ENCODE measurements around the gene CNPY2. TPM values are rescaled to one million over a fixed set of nuclear protein-coding genes. Genes with fewer than 3 reads are reported as not detected.
"Not testable (repeated sequence)": the region's sequence is repeated elsewhere in the genome, so short reads cannot be mapped to it uniquely, and the experiment has no call there.

CNPY2 gene
- total RNA-seq, 1 experiment from 2014 or later: 80.9 TPM

GRCh38 chr12:56296295-56296694 lies 19.5 kb downstream of the CNPY2 start:
- H3K27ac ChIP-seq: no peak overlapping the region
- H3K36me3 ChIP-seq: peaks cover 37% of the 10 kb centered on the region
- H3K9me3 ChIP-seq (replicated peaks): no peaks in the 10 kb centered on the region
- no peaks in the 10 kb centered on the region for H3K27me3 ChIP-seq
- 0 out of 2 replicates have a peak, but pooled peaks cover 6% of the 10 kb centered on the region for H3K4me1 ChIP-seq
- H3K4me3 ChIP-seq: no peak overlapping the region
- no peak for DNase-seq

GRCh38 chr12:56293795-56294194 lies 22.0 kb downstream of the CNPY2 start:
- Histone ChIP-seq H3K27me3 (no peaks in the 10 kb centered on the region), H3K36me3 (peaks cover 58% of the 10 kb centered on the region), H3K27ac (no peak overlapping the region), H3K9me3 (replicated peaks) (no peaks in the 10 kb centered on the region), H3K4me3 (no peak overlapping the region), H3K4me1 (0 out of 2 replicates have a peak, but pooled peaks cover 2% of the 10 kb centered on the region)
- DNase-seq: no peak

DNA sequence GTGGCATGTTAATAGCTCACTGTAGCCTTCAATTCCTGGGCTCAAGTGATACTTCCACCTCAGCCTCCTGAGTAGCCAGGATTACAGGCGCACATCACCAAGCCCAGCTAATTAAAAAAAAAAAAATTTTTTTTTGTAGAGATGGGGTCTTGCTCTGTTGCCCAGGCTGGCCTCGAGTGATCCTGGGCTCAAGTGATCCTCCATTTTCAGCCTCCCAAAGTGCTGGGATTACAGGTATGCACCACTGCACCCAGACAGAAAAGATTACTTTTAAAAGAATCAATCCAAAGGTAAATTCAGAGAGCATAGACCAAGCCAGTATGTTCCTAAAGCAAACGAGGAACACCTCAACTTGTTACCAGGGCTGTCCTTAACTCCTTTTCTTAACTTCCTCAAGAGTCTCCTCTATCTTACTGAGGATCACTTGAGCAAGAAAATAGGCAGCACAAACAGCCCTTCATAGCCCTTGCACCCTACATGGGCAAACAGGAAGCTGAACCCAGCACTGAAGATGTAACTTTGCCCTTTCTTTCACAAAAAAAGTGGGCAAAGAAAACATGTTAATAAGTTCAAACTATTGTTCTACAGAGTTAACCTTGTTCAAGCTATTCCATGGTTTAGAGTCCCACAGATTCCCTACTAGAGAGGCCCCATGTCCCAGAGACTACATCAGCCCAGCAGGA lies 26.9 kb downstream of the CNPY2 start:
- no peaks in the 10 kb centered on the region for H3K27me3 ChIP-seq
- H3K36me3 ChIP-seq: peaks cover 65% of the 10 kb centered on the region
- no peaks in the 10 kb centered on the region for H3K4me1 ChIP-seq
- no peak overlapping the region for H3K4me3 ChIP-seq
- no peak overlapping the region for H3K27ac ChIP-seq
- no peak for DNase-seq
- H3K9me3 ChIP-seq (replicated peaks): no peaks in the 10 kb centered on the region

DNA sequence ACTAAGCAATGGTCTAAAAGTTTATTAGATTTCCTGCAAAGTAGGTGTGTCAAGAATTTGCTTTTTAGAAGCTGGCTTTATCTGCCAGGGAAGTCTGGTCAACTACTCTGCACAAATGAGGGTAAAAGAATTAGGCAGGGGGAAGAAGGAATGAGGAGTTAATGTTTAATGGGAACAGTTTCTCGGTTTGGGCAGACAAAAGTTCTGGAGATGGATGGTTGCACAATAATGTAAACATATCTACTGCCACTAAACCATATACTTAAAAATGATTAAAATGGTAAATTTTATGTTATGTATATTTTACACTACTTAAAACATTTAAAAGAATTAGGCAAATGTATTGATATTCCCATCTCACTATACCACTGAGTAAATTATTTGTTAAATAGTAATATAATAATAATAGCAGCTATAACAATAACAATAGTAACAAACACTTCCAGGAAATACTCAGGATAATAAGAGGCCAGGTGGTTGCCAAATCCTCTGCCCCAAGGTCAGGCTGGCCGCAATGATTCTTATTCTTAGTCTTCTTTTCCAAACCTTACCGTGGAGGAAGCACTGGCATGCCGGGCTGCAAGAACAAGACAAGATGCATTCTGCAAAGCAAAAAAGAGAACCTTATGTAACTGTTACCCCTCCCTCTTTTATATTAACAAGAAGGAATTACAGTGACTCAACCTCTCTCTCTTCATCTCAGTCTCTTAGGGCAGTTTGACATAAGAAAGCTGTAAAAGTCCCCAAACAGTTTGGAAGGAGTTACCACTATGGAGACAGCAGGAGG lies 29.6 kb downstream of the CNPY2 start:
- Histone ChIP-seq H3K4me1 (no peaks in the 10 kb centered on the region), H3K36me3 (peaks cover 76% of the 10 kb centered on the region), H3K4me3 (no peak overlapping the region), H3K27me3 (no peaks in the 10 kb centered on the region), H3K27ac (no peak overlapping the region), H3K9me3 (replicated peaks) (no peaks in the 10 kb centered on the region)
- no peak for DNase-seq

- H3K4me3 ChIP-seq; H3K27ac ChIP-seq; H3K27me3 ChIP-seq; DNase-seq; H3K9me3 ChIP-seq (replicated peaks); H3K4me1 ChIP-seq: not testable (repeated sequence)
- H3K36me3 ChIP-seq: peaks cover 77% of the 10 kb centered on the region
These were observed 31.5 kb downstream of the CNPY2 start for GRCh38 chr12:56284263-56284662.

DNA sequence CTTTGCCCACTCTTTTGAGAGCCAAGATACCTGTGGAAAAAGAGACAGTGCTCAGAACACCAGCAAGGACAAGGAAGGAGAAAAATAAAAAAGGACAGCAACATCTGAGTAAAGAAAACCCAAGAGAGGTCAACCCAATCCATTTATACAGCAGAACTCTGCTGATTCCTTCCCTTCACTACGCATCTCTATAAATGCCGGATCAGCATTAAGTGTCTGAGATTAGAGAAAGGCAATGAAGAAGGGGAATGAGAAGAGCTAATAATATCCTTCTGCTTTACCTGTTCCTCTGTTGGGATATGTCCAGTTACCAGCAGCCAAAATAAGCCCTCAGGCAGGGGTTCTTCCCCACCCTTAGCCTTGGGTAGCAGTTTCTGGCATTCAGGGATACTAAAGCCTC lies 33.2 kb downstream of the CNPY2 start:
- H3K36me3 ChIP-seq: peaks cover 82% of the 10 kb centered on the region
- H3K9me3 ChIP-seq (replicated peaks): no peaks in the 10 kb centered on the region

GRCh38 chr12:56282030-56282429 lies 33.8 kb downstream of the CNPY2 start:
- DNase-seq: no peak
- no peaks in the 10 kb centered on the region for H3K27me3 ChIP-seq
- H3K9me3 ChIP-seq (replicated peaks): no peaks in the 10 kb centered on the region
- no peak overlapping the region for H3K4me3 ChIP-seq
- H3K27ac ChIP-seq: no peak overlapping the region
- H3K4me1 ChIP-seq: no peaks in the 10 kb centered on the region
- peaks cover 83% of the 10 kb centered on the region for H3K36me3 ChIP-seq

More for the DNA sequence above, 33.2 kb downstream of the CNPY2 start:
- H3K27ac ChIP-seq: no peak overlapping the region
- no peaks in the 10 kb centered on the region for H3K4me1 ChIP-seq
- no peaks in the 10 kb centered on the region for H3K27me3 ChIP-seq
- no peak for DNase-seq
- H3K4me3 ChIP-seq: no peak overlapping the region

GRCh38 chr12:56280849-56281248 lies 34.9 kb downstream of the CNPY2 start:
- no peak for DNase-seq

DNA sequence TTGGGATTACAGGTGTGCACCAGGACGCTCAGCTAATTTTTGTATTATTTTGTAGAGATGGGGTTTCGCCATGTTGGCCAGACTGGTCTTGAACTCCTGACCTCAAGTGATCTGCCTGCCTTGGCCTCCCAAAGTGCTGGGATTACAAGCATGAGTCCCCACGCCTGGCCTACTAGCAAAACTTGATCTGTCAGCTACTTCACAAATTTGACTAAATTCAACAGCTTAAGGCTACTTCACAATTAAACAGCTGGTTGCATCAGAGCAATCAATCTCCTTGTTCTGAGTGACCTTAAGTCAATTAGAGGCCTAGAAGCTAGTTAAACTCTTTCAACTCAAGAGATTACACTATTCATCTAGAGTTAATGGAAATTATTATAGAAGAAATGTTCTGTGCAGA lies 36.9 kb downstream of the CNPY2 start:
- Histone ChIP-seq H3K4me3 (no peak overlapping the region), H3K9me3 (replicated peaks) (no peaks in the 10 kb centered on the region), H3K27ac (no peak overlapping the region), H3K27me3 (no peaks in the 10 kb centered on the region), H3K4me1 (no peaks in the 10 kb centered on the region), H3K36me3 (peaks cover 83% of the 10 kb centered on the region)
- no peak for DNase-seq

More at GRCh38 chr12:56280849-56281248, 34.9 kb downstream of the CNPY2 start:
- Histone ChIP-seq H3K36me3 (peaks cover 81% of the 10 kb centered on the region), H3K27me3 (no peaks in the 10 kb centered on the region), H3K4me1 (no peaks in the 10 kb centered on the region), H3K4me3 (no peak overlapping the region), H3K9me3 (replicated peaks) (no peaks in the 10 kb centered on the region), H3K27ac (no peak overlapping the region)

DNA sequence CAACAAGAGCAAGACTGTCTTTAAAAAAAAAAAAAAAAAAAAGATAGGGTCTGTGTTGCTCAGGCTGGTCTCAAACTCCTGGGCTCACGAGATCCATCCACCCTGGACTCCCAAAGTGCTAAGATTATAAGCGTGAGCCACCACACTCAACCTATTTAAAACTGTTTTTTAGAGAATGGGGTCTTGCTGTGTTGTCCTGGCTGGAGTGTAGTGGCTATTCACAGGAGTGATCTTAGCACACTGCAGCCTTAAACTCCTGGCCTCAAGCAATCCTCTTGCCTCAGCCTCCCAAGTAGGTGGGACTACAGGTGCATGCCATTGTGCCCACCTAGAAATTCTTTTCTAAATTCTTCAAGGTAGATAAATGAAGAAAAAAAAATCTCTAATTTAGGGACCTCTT lies 41.5 kb downstream of the CNPY2 start:
- peaks cover 76% of the 10 kb centered on the region for H3K36me3 ChIP-seq
- no peaks in the 10 kb centered on the region for H3K9me3 ChIP-seq (replicated peaks)
- no peaks in the 10 kb centered on the region for H3K27me3 ChIP-seq
- DNase-seq: no peak
- no peak overlapping the region for H3K27ac ChIP-seq
- no peaks in the 10 kb centered on the region for H3K4me1 ChIP-seq
- H3K4me3 ChIP-seq: no peak overlapping the region

GRCh38 chr12:56272468-56272867 lies 43.3 kb downstream of the CNPY2 start:
- H3K27me3 ChIP-seq; H3K4me3 ChIP-seq; H3K9me3 ChIP-seq (replicated peaks); H3K4me1 ChIP-seq; DNase-seq; H3K27ac ChIP-seq: not testable (repeated sequence)
- H3K36me3 ChIP-seq: peaks cover 60% of the 10 kb centered on the region

- Histone ChIP-seq H3K4me1 (no peaks in the 10 kb centered on the region; the same call in 1 of the 2 replicates), H3K9me3 (replicated peaks) (no peaks in the 10 kb centered on the region), H3K27me3 (no peaks in the 10 kb centered on the region), H3K36me3 (peaks cover 51% of the 10 kb centered on the region), H3K27ac (no peak overlapping the region), H3K4me3 (no peak overlapping the region)
- no peak for DNase-seq
These were observed 44.8 kb downstream of the CNPY2 start for GRCh38 chr12:56271031-56271430.

DNA sequence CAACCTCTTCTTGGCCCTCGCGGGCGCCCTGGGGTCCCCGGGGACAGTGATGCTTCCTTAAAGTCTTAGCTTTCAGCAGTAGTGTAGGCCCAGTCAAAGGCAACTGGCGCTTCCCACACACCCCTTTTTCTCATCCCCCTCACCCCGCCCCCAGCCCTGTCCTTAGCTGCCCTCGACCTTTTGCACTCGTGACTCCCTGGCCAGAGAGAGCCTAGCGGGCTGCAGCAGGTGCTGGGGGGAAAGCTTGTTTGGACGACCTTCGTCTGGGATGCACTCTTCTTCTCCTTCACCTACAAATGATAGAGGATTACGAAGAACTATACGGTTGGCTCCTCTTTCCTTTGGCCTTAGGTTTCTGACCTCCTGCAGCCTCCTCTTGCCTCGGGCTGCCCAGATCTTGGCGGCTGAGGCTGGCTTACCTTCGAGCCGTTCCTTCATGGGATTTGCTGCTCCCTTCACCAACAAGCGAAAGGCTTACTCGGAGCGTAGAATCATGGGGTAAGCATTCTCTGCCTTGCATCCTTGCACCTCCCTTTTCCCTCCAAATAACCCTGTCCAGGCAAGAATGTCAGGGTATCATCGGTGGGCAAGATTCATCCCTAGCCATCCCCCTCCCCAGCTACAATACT lies 48.2 kb downstream of the CNPY2 start:
- Histone ChIP-seq H3K36me3 (peaks cover 25% of the 10 kb centered on the region), H3K9me3 (replicated peaks) (no peaks in the 10 kb centered on the region), H3K27ac (no peak overlapping the region), H3K27me3 (no peaks in the 10 kb centered on the region), H3K4me1 (no peaks in the 10 kb centered on the region; the same call in 1 of the 2 replicates), H3K4me3 (peak overlapping the region; percentile 68)
- no peak for DNase-seq

GRCh38 chr12:56266693-56267442 lies 48.9 kb downstream of the CNPY2 start, which contains the start of gene COQ10A:
Gene COQ10A, plus strand, starts transcription at chr12:56266942. Its CDS starts 177 bp downstream, at chr12:56267119.
- Histone ChIP-seq H3K27me3 (no peaks in the 10 kb centered on the region), H3K4me3 (peak within 1 kb of the TSS; percentile 68), H3K9me3 (replicated peaks) (no peaks in the 10 kb centered on the region), H3K27ac (peak within 1 kb of the TSS; percentile 42; the same call in 1 of the 2 replicates), H3K36me3 (peaks cover 22% of the 10 kb centered on the region), H3K4me1 (peaks cover 3% of the 10 kb centered on the region; the same call in 1 of the 2 replicates)
- DNase-seq: peak; percentile 85 to 89

All from SJCRH30 (cell line).